WTC11 (cell line): ENCODE data around the gene CACNA1E. TPM values are rescaled to one million over a fixed set of nuclear protein-coding genes. Genes with fewer than 3 reads are reported as not detected.

Source experiments
- ATAC-seq: fragments of 200-7000 bp; cut with Tn5 transposase; 2 replicates; pipeline ENCODE4 v1.10.0; 2021; ENCODE audit warnings: mild to moderate bottlenecking, moderate library complexity
- CTCF ChIA-PET: fragments of 300-600 bp; sonication (Branson Sonifier 250); formaldehyde crosslinking; loops from one replicate; lab custom pipeline; 2021; ENCODE audit warnings: antibody characterized with exemption; lab: Charles Lee
- POLR2A ChIA-PET: fragments of 350-600 bp; sonication (Branson Sonifier 250); formaldehyde crosslinking; loops from one replicate; lab custom pipeline; 2021; ENCODE audit warnings: antibody characterized with exemption; lab: Charles Lee
- DNase-seq: peaks from one replicate; pipeline ENCODE4 v3.0.0; 2021; ENCODE audit warnings: low spot score
- H3K27ac Mint-ChIP-seq: 2 replicates; pipeline ENCODE4 v1.8.0; 2021; ENCODE audit warnings: mixed read lengths
- H3K27me3 Mint-ChIP-seq: 2 replicates; pipeline ENCODE4 v1.8.0; 2021; ENCODE audit warnings: low read depth, mild to moderate bottlenecking, moderate library complexity, mixed read lengths
- H3K36me3 Mint-ChIP-seq: 2 replicates; pipeline ENCODE4 v1.8.0; 2021; ENCODE audit warnings: mixed read lengths
- H3K4me1 Mint-ChIP-seq: 2 replicates; pipeline ENCODE4 v1.8.0; 2022; ENCODE audit warnings: mixed read lengths
- H3K4me3 Mint-ChIP-seq: 2 replicates; pipeline ENCODE4 v1.8.0; 2021; ENCODE audit warnings: mild to moderate bottlenecking, moderate library complexity, mixed read lengths
- H3K9me3 Mint-ChIP-seq: 2 replicates; pipeline ENCODE4 v1.8.0; 2021; ENCODE audit warnings: mixed read lengths
- ATF6 ChIP-seq: sonication (generic); formaldehyde crosslinking; IDR thresholded peaks from 2 replicates; pipeline ENCODE4 v1.8.1; 2023; ENCODE audit warnings: mild to moderate bottlenecking, missing genetic modification reagents
- FOXJ3 ChIP-seq: sonication (generic); formaldehyde crosslinking; IDR thresholded peaks from 2 replicates; pipeline ENCODE4 v1.9.0; 2021; ENCODE audit warnings: missing genetic modification reagents, mild to moderate bottlenecking, borderline replicate concordance
- HMGA2 ChIP-seq: fragments of 250-450 bp; sonication (Bioruptor Pico); IDR thresholded peaks from 2 replicates; pipeline ENCODE4 v1.4.0; 2021; ENCODE audit warnings: mild to moderate bottlenecking, moderate library complexity
- JUN ChIP-seq: sonication (generic); formaldehyde crosslinking; IDR thresholded peaks from 2 replicates; pipeline ENCODE4 v1.8.0; 2023; ENCODE audit warnings: mild to moderate bottlenecking, missing genetic modification reagents
- RELA ChIP-seq: sonication (generic); formaldehyde crosslinking; IDR thresholded peaks from 2 replicates; pipeline ENCODE4 v1.8.1; 2022; ENCODE audit warnings: missing genetic modification reagents, mild to moderate bottlenecking, borderline replicate concordance
- SMAD3 ChIP-seq: sonication (generic); formaldehyde crosslinking; IDR thresholded peaks from 2 replicates; pipeline ENCODE4 v1.8.0; 2022; ENCODE audit warnings: missing genetic modification reagents, mild to moderate bottlenecking, borderline replicate concordance
- SP1 ChIP-seq: sonication (generic); formaldehyde crosslinking; conservative IDR thresholded peaks from 2 replicates; pipeline ENCODE4 v1.8.1; 2022; ENCODE audit warnings: missing genetic modification reagents
- TEAD1 ChIP-seq: sonication (generic); formaldehyde crosslinking; IDR thresholded peaks from 2 replicates; pipeline ENCODE4 v1.8.0; 2022; ENCODE audit warnings: mild to moderate bottlenecking, missing genetic modification reagents
- TEAD4 ChIP-seq: sonication (generic); formaldehyde crosslinking; IDR thresholded peaks from 2 replicates; pipeline ENCODE4 v1.8.0; 2022; ENCODE audit warnings: mild to moderate bottlenecking, missing genetic modification reagents
- ZNF138 ChIP-seq: sonication (generic); formaldehyde crosslinking; conservative IDR thresholded peaks from 2 replicates; pipeline ENCODE4 v1.8.1; 2022; ENCODE audit warnings: mild to moderate bottlenecking, moderate library complexity, missing genetic modification reagents
- ZNF219 ChIP-seq: sonication (generic); formaldehyde crosslinking; IDR thresholded peaks from 2 replicates; pipeline ENCODE4 v1.8.0; 2023; ENCODE audit warnings: missing genetic modification reagents, mild to moderate bottlenecking, borderline replicate concordance
- ZNF423 ChIP-seq: fragments of 250-450 bp; sonication (Bioruptor Pico); IDR thresholded peaks from 2 replicates; pipeline ENCODE4 v2.1.2; 2022; ENCODE audit warnings: mild to moderate bottlenecking, moderate library complexity
- total RNA-seq: library from RNA; stranded (reverse); gene quantifications from 3 replicates; pipeline ENCODE4 v1.2.3, GENCODE V29; 2021
- TF ChIP-seq, protein P1 (sequence below): sonication (generic); formaldehyde crosslinking; IDR thresholded peaks from 2 replicates; pipeline ENCODE4 v1.8.1; 2022; ENCODE audit warnings: missing genetic modification reagents, borderline replicate concordance
- TF ChIP-seq, protein P2 (sequence below): fragments of 250-450 bp; sonication (Bioruptor Pico); IDR thresholded peaks from 2 replicates; pipeline ENCODE4 v1.9.0; 2021; ENCODE audit warnings: moderate library complexity, mild to moderate bottlenecking, inconsistent platforms, borderline replicate concordance
- TF ChIP-seq, protein P3 (sequence below): sonication (generic); formaldehyde crosslinking; IDR thresholded peaks from 2 replicates; pipeline ENCODE4 v1.8.1; 2023; ENCODE audit warnings: mild to moderate bottlenecking, missing genetic modification reagents, moderate library complexity
- TF ChIP-seq, protein P4 (sequence below): sonication (generic); formaldehyde crosslinking; IDR thresholded peaks from 2 replicates; pipeline ENCODE4 v1.8.1; 2022; ENCODE audit warnings: mild to moderate bottlenecking, missing genetic modification reagents, moderate library complexity, borderline replicate concordance
- TF ChIP-seq, protein P5 (sequence below): fragments of 200-600 bp; IDR thresholded peaks from 2 replicates; pipeline ENCODE4 v1.8.0; 2022; ENCODE audit warnings: antibody characterized with exemption
- TF ChIP-seq, protein P6 (sequence below): sonication (generic); formaldehyde crosslinking; IDR thresholded peaks from 2 replicates; pipeline ENCODE4 v1.8.0; 2022; ENCODE audit warnings: mild to moderate bottlenecking, missing genetic modification reagents
- TF ChIP-seq, protein P7 (sequence below): sonication (generic); formaldehyde crosslinking; IDR thresholded peaks from 2 replicates; pipeline ENCODE4 v1.8.1; 2023; ENCODE audit warnings: mild to moderate bottlenecking, missing genetic modification reagents, moderate library complexity

Gene CACNA1E
- total RNA-seq, 1 experiment from 2014 or later, result 0.63 TPM

DNA sequence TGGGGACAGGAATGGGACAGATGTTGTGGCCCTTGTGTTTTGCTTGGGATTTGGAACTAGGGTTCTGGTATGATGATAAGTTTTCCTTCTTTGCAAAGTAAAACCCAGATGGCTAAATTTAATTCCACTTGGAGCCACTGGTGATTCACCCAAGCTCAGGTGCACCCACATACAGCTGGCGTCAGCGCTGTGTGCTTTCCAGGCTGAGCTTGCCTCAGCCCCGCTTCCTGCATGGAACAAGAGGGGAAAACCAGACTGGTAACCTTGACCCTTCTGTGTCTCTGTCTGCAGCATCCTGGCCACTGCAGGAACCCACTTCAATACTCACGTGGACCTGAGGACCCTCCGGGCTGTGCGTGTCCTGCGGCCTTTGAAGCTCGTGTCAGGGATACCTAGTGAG is 94.2 kb downstream of the CACNA1E start (continued):
- TF ChIP-seq, protein P1, sequence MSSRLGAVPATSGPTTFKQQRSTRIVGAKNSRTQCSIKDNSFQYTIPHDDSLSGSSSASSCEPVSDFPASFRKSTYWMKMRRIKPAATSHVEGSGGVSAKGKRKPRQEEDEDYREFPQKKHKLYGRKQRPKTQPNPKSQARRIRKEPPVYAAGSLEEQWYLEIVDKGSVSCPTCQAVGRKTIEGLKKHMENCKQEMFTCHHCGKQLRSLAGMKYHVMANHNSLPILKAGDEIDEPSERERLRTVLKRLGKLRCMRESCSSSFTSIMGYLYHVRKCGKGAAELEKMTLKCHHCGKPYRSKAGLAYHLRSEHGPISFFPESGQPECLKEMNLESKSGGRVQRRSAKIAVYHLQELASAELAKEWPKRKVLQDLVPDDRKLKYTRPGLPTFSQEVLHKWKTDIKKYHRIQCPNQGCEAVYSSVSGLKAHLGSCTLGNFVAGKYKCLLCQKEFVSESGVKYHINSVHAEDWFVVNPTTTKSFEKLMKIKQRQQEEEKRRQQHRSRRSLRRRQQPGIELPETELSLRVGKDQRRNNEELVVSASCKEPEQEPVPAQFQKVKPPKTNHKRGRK, result no peak
- TF ChIP-seq, protein P2, sequence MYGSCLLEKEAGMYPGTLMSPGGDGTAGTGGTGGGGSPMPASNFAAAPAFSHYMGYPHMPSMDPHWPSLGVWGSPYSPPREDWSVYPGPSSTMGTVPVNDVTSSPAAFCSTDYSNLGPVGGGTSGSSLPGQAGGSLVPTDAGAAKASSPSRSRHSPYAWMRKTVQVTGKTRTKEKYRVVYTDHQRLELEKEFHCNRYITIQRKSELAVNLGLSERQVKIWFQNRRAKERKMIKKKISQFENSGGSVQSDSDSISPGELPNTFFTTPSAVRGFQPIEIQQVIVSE (CRISPR knock-in tag), result no peak
- TF ChIP-seq, protein P3, sequence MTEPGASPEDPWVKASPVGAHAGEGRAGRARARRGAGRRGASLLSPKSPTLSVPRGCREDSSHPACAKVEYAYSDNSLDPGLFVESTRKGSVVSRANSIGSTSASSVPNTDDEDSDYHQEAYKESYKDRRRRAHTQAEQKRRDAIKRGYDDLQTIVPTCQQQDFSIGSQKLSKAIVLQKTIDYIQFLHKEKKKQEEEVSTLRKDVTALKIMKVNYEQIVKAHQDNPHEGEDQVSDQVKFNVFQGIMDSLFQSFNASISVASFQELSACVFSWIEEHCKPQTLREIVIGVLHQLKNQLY (CRISPR knock-in tag), result no peak
- TF ChIP-seq HMGA2 (no peak), ZNF138 (CRISPR knock-in tag) (no peak), RELA (CRISPR knock-in tag) (no peak), JUN (CRISPR knock-in tag) (no peak), ZNF423 (CRISPR knock-in tag) (no peak)

DNA sequence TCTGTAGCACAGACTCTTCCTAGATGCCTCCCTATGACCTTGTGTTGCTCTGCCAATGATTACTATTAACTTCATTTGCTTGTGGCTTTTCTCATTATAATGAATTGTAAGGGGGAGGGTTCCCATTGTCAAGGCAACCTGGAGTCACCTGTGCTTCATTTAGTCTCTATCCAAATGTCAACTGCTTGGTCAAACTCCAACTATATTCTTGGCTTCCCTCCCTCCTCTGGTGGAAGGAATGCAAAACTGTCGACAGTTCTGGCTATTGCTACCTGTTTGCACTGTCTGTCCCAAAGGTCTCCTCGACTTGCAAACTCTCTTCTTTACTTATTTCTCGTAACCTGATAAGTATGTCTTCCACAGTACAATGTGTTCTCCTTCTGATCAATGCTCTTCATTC is 100.3 kb downstream of the CACNA1E start:
- peak; percentile 89 for ATAC-seq
- TF ChIP-seq ZNF219 (CRISPR knock-in tag), result no peak
- TF ChIP-seq ATF6 (CRISPR knock-in tag), result no peak
- TF ChIP-seq, protein P4, sequence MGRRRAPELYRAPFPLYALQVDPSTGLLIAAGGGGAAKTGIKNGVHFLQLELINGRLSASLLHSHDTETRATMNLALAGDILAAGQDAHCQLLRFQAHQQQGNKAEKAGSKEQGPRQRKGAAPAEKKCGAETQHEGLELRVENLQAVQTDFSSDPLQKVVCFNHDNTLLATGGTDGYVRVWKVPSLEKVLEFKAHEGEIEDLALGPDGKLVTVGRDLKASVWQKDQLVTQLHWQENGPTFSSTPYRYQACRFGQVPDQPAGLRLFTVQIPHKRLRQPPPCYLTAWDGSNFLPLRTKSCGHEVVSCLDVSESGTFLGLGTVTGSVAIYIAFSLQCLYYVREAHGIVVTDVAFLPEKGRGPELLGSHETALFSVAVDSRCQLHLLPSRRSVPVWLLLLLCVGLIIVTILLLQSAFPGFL (CRISPR knock-in tag), result no peak
- TF ChIP-seq TEAD4, result peak; percentile 86
- TF ChIP-seq, protein P5, sequence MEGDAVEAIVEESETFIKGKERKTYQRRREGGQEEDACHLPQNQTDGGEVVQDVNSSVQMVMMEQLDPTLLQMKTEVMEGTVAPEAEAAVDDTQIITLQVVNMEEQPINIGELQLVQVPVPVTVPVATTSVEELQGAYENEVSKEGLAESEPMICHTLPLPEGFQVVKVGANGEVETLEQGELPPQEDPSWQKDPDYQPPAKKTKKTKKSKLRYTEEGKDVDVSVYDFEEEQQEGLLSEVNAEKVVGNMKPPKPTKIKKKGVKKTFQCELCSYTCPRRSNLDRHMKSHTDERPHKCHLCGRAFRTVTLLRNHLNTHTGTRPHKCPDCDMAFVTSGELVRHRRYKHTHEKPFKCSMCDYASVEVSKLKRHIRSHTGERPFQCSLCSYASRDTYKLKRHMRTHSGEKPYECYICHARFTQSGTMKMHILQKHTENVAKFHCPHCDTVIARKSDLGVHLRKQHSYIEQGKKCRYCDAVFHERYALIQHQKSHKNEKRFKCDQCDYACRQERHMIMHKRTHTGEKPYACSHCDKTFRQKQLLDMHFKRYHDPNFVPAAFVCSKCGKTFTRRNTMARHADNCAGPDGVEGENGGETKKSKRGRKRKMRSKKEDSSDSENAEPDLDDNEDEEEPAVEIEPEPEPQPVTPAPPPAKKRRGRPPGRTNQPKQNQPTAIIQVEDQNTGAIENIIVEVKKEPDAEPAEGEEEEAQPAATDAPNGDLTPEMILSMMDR, result peak; percentile 57
- TF ChIP-seq TEAD1, result peak; percentile 99; the same call in 1 of the 2 replicates
- TF ChIP-seq, all 79 proteins: peak for 3
- peak; percentile 46 for DNase-seq
- CTCF ChIA-PET, result interaction anchor here (0.9 to 1.2 kb wide), 2 partner anchors 26 to 90 kb away, joined by 3 to 4 read pairs; no protein-coding TSS in a partner anchor
- H3K4me1 Mint-ChIP-seq, result peaks cover 11% of the 10 kb centered on the region
- H3K9me3 Mint-ChIP-seq, result no peaks in the 10 kb centered on the region
- H3K27ac Mint-ChIP-seq, result no peak overlapping the region
- POLR2A ChIA-PET, result no interaction called here
- no peaks in the 10 kb centered on the region for H3K36me3 Mint-ChIP-seq
- H3K27me3 Mint-ChIP-seq, result no peaks in the 10 kb centered on the region
- no peak overlapping the region for H3K4me3 Mint-ChIP-seq

- H3K9me3 Mint-ChIP-seq, result no peaks in the 10 kb centered on the region
- peaks cover 25% of the 10 kb centered on the region for H3K4me1 Mint-ChIP-seq
- ChIA-PET CTCF (interaction anchor here (1.1 to 1.3 kb wide), 6 partner anchors 10 to 111 kb away, joined by 3 to 5 read pairs (median 4); no protein-coding TSS in a partner anchor), POLR2A (no interaction called here)
- TF ChIP-seq, protein P6, sequence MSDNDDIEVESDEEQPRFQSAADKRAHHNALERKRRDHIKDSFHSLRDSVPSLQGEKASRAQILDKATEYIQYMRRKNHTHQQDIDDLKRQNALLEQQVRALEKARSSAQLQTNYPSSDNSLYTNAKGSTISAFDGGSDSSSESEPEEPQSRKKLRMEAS (CRISPR knock-in tag), result no peak; the same call in 1 of the 2 replicates
- TF ChIP-seq SMAD3 (CRISPR knock-in tag) (no peak), SP1 (CRISPR knock-in tag) (no peak), FOXJ3 (CRISPR knock-in tag) (no peak), RELA (CRISPR knock-in tag) (no peak)
- TF ChIP-seq, protein P5, result no peak
- TF ChIP-seq, protein P7, sequence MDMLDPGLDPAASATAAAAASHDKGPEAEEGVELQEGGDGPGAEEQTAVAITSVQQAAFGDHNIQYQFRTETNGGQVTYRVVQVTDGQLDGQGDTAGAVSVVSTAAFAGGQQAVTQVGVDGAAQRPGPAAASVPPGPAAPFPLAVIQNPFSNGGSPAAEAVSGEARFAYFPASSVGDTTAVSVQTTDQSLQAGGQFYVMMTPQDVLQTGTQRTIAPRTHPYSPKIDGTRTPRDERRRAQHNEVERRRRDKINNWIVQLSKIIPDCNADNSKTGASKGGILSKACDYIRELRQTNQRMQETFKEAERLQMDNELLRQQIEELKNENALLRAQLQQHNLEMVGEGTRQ, result no peak
- H3K4me3 Mint-ChIP-seq, result no peak overlapping the region
- peak; percentile 40 for DNase-seq
- no peak overlapping the region for H3K27ac Mint-ChIP-seq
- ATAC-seq, result peak; percentile 75
- no peaks in the 10 kb centered on the region for H3K36me3 Mint-ChIP-seq
- no peaks in the 10 kb centered on the region for H3K27me3 Mint-ChIP-seq
Measured at GRCh38 chr1:181587870-181588438, 104.6 kb downstream of the CACNA1E start.
